IMR-90 (cell line): Measurements from ENCODE around the gene NARS2. TPM values are rescaled to one million over a fixed set of nuclear protein-coding genes. Genes with fewer than 3 reads are reported as not detected.

Experiments
- ATAC-seq: fragments of 200-7000 bp; cut with Tn5 transposase; 2 replicates; pipeline ENCODE4 v1.9.1; 2020; ENCODE audit warnings: low read depth, mild to moderate bottlenecking, moderate library complexity
- BruUV-seq: library from RNA; stranded (reverse); fragments of 400-500 nt; replicated peaks from 2 replicates; lab custom pipeline; 2021; lab: Mats Ljungman, UMichigan
- CTCF ChIA-PET: fragments of 300-600 bp; formaldehyde crosslinking; extraction: SDS; loops from one replicate; lab custom pipeline; 2021; ENCODE audit warnings: antibody characterized with exemption; lab: Yijun Ruan, JAX
- POLR2A ChIA-PET: fragments of 300-600 bp; sonication (Branson Sonifier 250); formaldehyde crosslinking; loops from one replicate; lab custom pipeline; 2022; ENCODE audit warnings: antibody characterized with exemption; ENCODE audit not compliant: unreplicated experiment; lab: Charles Lee
- DNase-seq: peaks from one replicate; pipeline ENCODE4 v3.0.0; 2013
- H2AFZ ChIP-seq: replicated peaks from 2 replicates; pipeline ENCODE3; 2013; ENCODE audit warnings: low read length, mild to moderate bottlenecking; ENCODE audit not compliant: poor library complexity
- H2AK5ac ChIP-seq: 2 replicates; pipeline ENCODE4 v1.6.1; 2013; ENCODE audit warnings: low read depth, low read length, inconsistent platforms
- H2AK9ac ChIP-seq: replicated peaks from 2 replicates; pipeline ENCODE3; 2013; ENCODE audit warnings: mild to moderate bottlenecking, low read depth, low read length, moderate library complexity; ENCODE audit not compliant: poor library complexity
- H2BK120ac ChIP-seq: 2 replicates; pipeline ENCODE4 v1.6.1; 2013; ENCODE audit warnings: low read depth, low read length, inconsistent platforms
- H2BK15ac ChIP-seq: 3 replicates; pipeline ENCODE4 v1.6.1; 2013; ENCODE audit warnings: low read depth, low read length, inconsistent platforms
- H2BK20ac ChIP-seq: 2 replicates; pipeline ENCODE4 v1.6.1; 2013; ENCODE audit warnings: low read depth, mild to moderate bottlenecking, inconsistent platforms, low read length, moderate library complexity
- H2BK5ac ChIP-seq: 2 replicates; pipeline ENCODE4 v1.6.1; 2013; ENCODE audit warnings: mild to moderate bottlenecking, low read depth, low read length, inconsistent platforms; ENCODE audit not compliant: poor library complexity, severe bottlenecking
- H3K14ac ChIP-seq: replicated peaks from 2 replicates; pipeline ENCODE4 v1.6.1; 2013; ENCODE audit warnings: low read depth, low read length, inconsistent platforms
- H3K18ac ChIP-seq: 2 replicates; pipeline ENCODE4 v1.6.1; 2013; ENCODE audit warnings: low read depth, low read length, control low read depth
- H3K23ac ChIP-seq: 2 replicates; pipeline ENCODE4 v1.6.1; 2013; ENCODE audit warnings: low read depth, low read length, inconsistent platforms
- H3K27ac ChIP-seq: 2 replicates; pipeline ENCODE4 v1.5.1; 2013; ENCODE audit warnings: mild to moderate bottlenecking, control low read depth, low read length; ENCODE audit not compliant: insufficient read depth
- H3K27me3 ChIP-seq: 2 replicates; pipeline ENCODE4 v1.6.1; 2013; ENCODE audit warnings: low read length; ENCODE audit not compliant: control insufficient read depth, insufficient read depth
- H3K36me3 ChIP-seq: 2 replicates; pipeline ENCODE4 v1.6.1; 2013; ENCODE audit warnings: low read length, mixed read lengths; ENCODE audit not compliant: control insufficient read depth, insufficient read depth
- H3K4ac ChIP-seq: 2 replicates; pipeline ENCODE4 v1.6.1; 2013; ENCODE audit warnings: low read depth, low read length, inconsistent platforms
- H3K4me1 ChIP-seq: 2 replicates; pipeline ENCODE4 v1.6.1; 2013; ENCODE audit warnings: low read length, mixed read lengths; ENCODE audit not compliant: control insufficient read depth, insufficient read depth
- H3K4me2 ChIP-seq: 2 replicates; pipeline ENCODE4 v1.6.1; 2013; ENCODE audit warnings: low read depth, mild to moderate bottlenecking, control low read depth, low read length, moderate library complexity
- H3K4me3 ChIP-seq: 2 replicates; pipeline ENCODE4 v1.5.1; 2013; ENCODE audit warnings: low read depth, mild to moderate bottlenecking, control low read depth, low read length, moderate library complexity; ENCODE audit not compliant: insufficient read depth
- H3K56ac ChIP-seq: 2 replicates; pipeline ENCODE4 v1.6.1; 2013; ENCODE audit warnings: low read length, inconsistent platforms; ENCODE audit not compliant: insufficient read depth; ENCODE audit errors: extremely low read depth
- H3K79me1 ChIP-seq, 2 experiments: 2 replicates each; pipeline ENCODE4 v1.6.1; 2013; ENCODE audit warnings: low read length in 2 of 2, inconsistent platforms in 1 of 2, low read depth in 1 of 2
- H3K9ac ChIP-seq: 2 replicates; pipeline ENCODE4 v1.6.1; 2013; ENCODE audit warnings: low read depth, low read length, control low read depth
- H3K9me1 ChIP-seq: 2 replicates; pipeline ENCODE4 v1.6.1; 2013; ENCODE audit warnings: low read length, inconsistent platforms; ENCODE audit not compliant: insufficient read depth
- H3K9me3 ChIP-seq: 2 replicates; pipeline ENCODE4 v1.6.1; 2013; ENCODE audit warnings: low read length; ENCODE audit not compliant: control insufficient read depth, insufficient read depth
- H4K20me1 ChIP-seq: 2 replicates; pipeline ENCODE4 v1.6.1; 2013; ENCODE audit warnings: low read length, inconsistent platforms; ENCODE audit not compliant: insufficient read depth
- H4K5ac ChIP-seq: 2 replicates; pipeline ENCODE4 v1.6.1; 2013; ENCODE audit warnings: mild to moderate bottlenecking, low read depth, low read length, control low read depth
- H4K8ac ChIP-seq, 2 experiments: 2 replicates each; pipeline ENCODE4 v1.6.1; 2013; ENCODE audit warnings: low read depth in 2 of 2, low read length in 2 of 2, control low read depth in 1 of 2, inconsistent platforms in 1 of 2
- H4K91ac ChIP-seq: 2 replicates; pipeline ENCODE4 v1.6.1; 2013; ENCODE audit warnings: low read depth, low read length, inconsistent platforms; ENCODE audit not compliant: insufficient read depth
- BHLHE40 ChIP-seq: fragments of 150-350 bp; IDR thresholded peaks from 2 replicates; pipeline ENCODE4 v1.6.1; 2016; ENCODE audit warnings: mild to moderate bottlenecking, low read depth, low read length
- CHD1 ChIP-seq: IDR thresholded peaks from 2 replicates; pipeline ENCODE4 v1.6.1; 2012; ENCODE audit warnings: low read depth, low read length, improper control_type of control experiment
- FOS ChIP-seq: fragments of 150-350 bp; IDR thresholded peaks from 2 replicates; pipeline ENCODE4 v1.6.1; 2016; ENCODE audit warnings: low read depth, low read length
- MAFK ChIP-seq: IDR thresholded peaks from 2 replicates; pipeline ENCODE4 v1.6.1; 2012; ENCODE audit warnings: low read depth, low read length, improper control_type of control experiment
- MAZ ChIP-seq: IDR thresholded peaks from 2 replicates; pipeline ENCODE4 v1.6.1; 2012; ENCODE audit warnings: low read depth, mild to moderate bottlenecking, low read length, improper control_type of control experiment, moderate library complexity, borderline replicate concordance
- MXI1 ChIP-seq: IDR thresholded peaks from 2 replicates; pipeline ENCODE4 v1.6.1; 2012; ENCODE audit warnings: low read depth, mild to moderate bottlenecking, low read length, moderate library complexity, borderline replicate concordance
- NFE2L2 ChIP-seq: fragments of 150-350 bp; IDR thresholded peaks from 2 replicates; pipeline ENCODE4 v1.6.1; 2016; ENCODE audit warnings: low read depth, mild to moderate bottlenecking, low read length
- POLR2A ChIP-seq: IDR thresholded peaks from 2 replicates; pipeline ENCODE4 v1.6.1; 2012; ENCODE audit warnings: mild to moderate bottlenecking, low read depth, low read length
- RAD21 ChIP-seq: IDR thresholded peaks from 2 replicates; pipeline ENCODE4 v1.6.1; 2012; ENCODE audit warnings: low read length, improper control_type of control experiment
- RFX5 ChIP-seq: IDR thresholded peaks from 2 replicates; pipeline ENCODE4 v1.8.0; 2012; ENCODE audit warnings: low read depth, mild to moderate bottlenecking, low read length, moderate library complexity
- SMC3 ChIP-seq: fragments of 150-350 bp; IDR thresholded peaks from 2 replicates; pipeline ENCODE4 v1.6.1; 2016; ENCODE audit warnings: low read depth, mild to moderate bottlenecking, antibody characterized with exemption, low read length, moderate library complexity
- WGBS, 2 experiments: methylation state at CpG; one replicate each; pipeline versions ENCODE4 v1.1.5 to v1.1.7; 2013; ENCODE audit warnings: missing lambda C conversion rate in 2 of 2; ENCODE audit not compliant: insufficient read length in 1 of 2; ENCODE audit errors: extremely low coverage in 2 of 2; 5-methylcytosine and 5-hydroxymethylcytosine counted together
- dilution Hi-C: fragments of 300-500 bp; cut with HindIII; formaldehyde crosslinking; loops from one replicate; pipeline ENCODE4 v1.14.3; 2018; ENCODE audit warnings: low sequenced_read_pairs; ENCODE audit not compliant: unreplicated experiment
- in situ Hi-C: fragments of 300-500 bp; cut with MboI; formaldehyde crosslinking; loops from 3 replicates; pipeline ENCODE4 v1.14.3; 2019; ENCODE audit warnings: low sequenced_read_pairs, inconsistent platforms, mixed read lengths
- intact Hi-C: fragments of 100-400 bp; cut with micrococcal nuclease; formaldehyde crosslinking; loops from 2 replicates; pipeline ENCODE4 v1.10.0; 2022
- polyA plus RNA-seq, 3 experiments: library from polyadenylated mRNA; depleted of rRNA; stranded (reverse); fragments of >200 nt; gene quantifications; 2 replicates each; pipeline ENCODE4 v1.2.3, GENCODE V29; 2012; ENCODE audit warnings: low replicate concordance in 1 of 3
- total RNA-seq: library from RNA; depleted of rRNA; stranded (reverse); fragments of >200 nt; gene quantifications from 2 replicates; pipeline ENCODE4 v1.2.3, GENCODE V29; 2012
- TF ChIP-seq, protein P1 (sequence below): fragments of 150-350 bp; IDR thresholded peaks from 2 replicates; pipeline ENCODE4 v1.6.1; 2017; ENCODE audit warnings: mild to moderate bottlenecking, antibody characterized with exemption, low read length, low read depth
- TF ChIP-seq, protein P2 (sequence below): fragments of 150-350 bp; IDR thresholded peaks from 2 replicates; pipeline ENCODE4 v1.6.1; 2016; ENCODE audit warnings: low read depth, mild to moderate bottlenecking, low read length, moderate library complexity, borderline replicate concordance
- TF ChIP-seq, protein P3 (sequence below): conservative IDR thresholded peaks from 2 replicates; pipeline ENCODE4 v1.5.1; 2012; ENCODE audit warnings: mild to moderate bottlenecking, low read depth, low read length, improper control_type of control experiment

NARS2 gene
- total and polyA plus RNA-seq, 2 of the 4 experiments (the other 2 are of a cell fraction) = 8.0 to 15.8 TPM

DNA sequence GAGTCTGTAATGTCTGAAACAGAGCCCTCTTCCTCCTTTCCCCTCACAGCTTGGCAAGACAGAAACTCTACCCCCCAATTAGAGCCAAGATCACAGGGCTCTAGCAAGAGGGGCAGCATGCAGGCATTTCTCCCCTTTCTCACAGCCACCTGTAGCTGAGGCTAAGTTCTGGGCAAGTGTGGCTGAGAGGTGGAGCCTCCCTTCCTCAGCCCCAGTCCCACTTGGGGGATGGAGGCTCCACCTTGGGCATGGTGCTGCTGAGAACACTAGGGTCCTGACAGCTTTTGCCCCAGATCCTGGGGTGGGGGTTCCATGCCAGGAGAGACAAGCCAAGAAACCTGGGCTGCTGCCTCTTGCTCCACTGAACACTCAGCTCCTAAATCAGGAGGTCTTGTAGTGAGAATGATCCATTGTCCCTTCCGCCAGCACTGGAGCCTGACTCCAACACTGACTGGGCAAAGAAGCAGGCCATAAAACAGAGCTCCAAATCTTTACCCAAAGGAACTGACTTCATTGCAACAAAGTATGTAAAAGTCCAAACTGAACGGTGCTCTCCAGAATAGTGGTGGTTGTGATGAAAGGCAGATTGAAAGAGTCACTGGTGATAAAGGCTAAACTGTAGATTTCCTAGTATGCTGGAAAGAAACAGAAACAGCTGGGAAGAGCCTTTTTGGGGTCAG is 25.6 kb downstream of the NARS2 start:
- H2AK5ac ChIP-seq = no peak overlapping the region
- H3K56ac ChIP-seq = no peak overlapping the region
- ChIA-PET POLR2A (no interaction called here), CTCF (no interaction called here)
- H3K27me3 ChIP-seq = no peaks in the 10 kb centered on the region
- no peak overlapping the region for H4K5ac ChIP-seq
- peaks cover 10% of the 10 kb centered on the region in 2 experiments; a peak in 3 of 4 replicates for H3K79me1 ChIP-seq
- no peak overlapping the region for H3K4me2 ChIP-seq
- no peak overlapping the region for H2BK120ac ChIP-seq
- H4K91ac ChIP-seq = no peak overlapping the region
- no peaks in the 10 kb centered on the region; the same call in 1 of the 2 replicates for H3K9me1 ChIP-seq
- no peak overlapping the region for H3K27ac ChIP-seq
- H3K9ac ChIP-seq = no peak overlapping the region
- no peak overlapping the region for H2AFZ ChIP-seq
- H3K9me3 ChIP-seq = no peaks in the 10 kb centered on the region
- no peak overlapping the region for H3K23ac ChIP-seq
- DNase-seq = no peak
- no peak overlapping the region for H3K4me3 ChIP-seq
- H2BK15ac ChIP-seq = no peak overlapping the region
- ATAC-seq = no peak
- H4K8ac ChIP-seq = no peak overlapping the region
- H3K4me1 ChIP-seq = peaks cover 5% of the 10 kb centered on the region; the same call in 1 of the 2 replicates
- TF ChIP-seq BHLHE40 (no peak), RFX5 (no peak), NFE2L2 (no peak), RAD21 (no peak), POLR2A (no peak), CHD1 (no peak), MXI1 (no peak), SMC3 (no peak), MAZ (no peak), MAFK (no peak), FOS (no peak)
- TF ChIP-seq, protein P1, sequence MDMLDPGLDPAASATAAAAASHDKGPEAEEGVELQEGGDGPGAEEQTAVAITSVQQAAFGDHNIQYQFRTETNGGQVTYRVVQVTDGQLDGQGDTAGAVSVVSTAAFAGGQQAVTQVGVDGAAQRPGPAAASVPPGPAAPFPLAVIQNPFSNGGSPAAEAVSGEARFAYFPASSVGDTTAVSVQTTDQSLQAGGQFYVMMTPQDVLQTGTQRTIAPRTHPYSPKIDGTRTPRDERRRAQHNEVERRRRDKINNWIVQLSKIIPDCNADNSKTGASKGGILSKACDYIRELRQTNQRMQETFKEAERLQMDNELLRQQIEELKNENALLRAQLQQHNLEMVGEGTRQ = no peak
- TF ChIP-seq, protein P2, sequence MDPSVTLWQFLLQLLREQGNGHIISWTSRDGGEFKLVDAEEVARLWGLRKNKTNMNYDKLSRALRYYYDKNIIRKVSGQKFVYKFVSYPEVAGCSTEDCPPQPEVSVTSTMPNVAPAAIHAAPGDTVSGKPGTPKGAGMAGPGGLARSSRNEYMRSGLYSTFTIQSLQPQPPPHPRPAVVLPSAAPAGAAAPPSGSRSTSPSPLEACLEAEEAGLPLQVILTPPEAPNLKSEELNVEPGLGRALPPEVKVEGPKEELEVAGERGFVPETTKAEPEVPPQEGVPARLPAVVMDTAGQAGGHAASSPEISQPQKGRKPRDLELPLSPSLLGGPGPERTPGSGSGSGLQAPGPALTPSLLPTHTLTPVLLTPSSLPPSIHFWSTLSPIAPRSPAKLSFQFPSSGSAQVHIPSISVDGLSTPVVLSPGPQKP = no peak
- TF ChIP-seq, protein P3, sequence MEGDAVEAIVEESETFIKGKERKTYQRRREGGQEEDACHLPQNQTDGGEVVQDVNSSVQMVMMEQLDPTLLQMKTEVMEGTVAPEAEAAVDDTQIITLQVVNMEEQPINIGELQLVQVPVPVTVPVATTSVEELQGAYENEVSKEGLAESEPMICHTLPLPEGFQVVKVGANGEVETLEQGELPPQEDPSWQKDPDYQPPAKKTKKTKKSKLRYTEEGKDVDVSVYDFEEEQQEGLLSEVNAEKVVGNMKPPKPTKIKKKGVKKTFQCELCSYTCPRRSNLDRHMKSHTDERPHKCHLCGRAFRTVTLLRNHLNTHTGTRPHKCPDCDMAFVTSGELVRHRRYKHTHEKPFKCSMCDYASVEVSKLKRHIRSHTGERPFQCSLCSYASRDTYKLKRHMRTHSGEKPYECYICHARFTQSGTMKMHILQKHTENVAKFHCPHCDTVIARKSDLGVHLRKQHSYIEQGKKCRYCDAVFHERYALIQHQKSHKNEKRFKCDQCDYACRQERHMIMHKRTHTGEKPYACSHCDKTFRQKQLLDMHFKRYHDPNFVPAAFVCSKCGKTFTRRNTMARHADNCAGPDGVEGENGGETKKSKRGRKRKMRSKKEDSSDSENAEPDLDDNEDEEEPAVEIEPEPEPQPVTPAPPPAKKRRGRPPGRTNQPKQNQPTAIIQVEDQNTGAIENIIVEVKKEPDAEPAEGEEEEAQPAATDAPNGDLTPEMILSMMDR = no peak
- H2BK5ac ChIP-seq = no peak overlapping the region
- H3K4ac ChIP-seq = no peak overlapping the region
- dilution Hi-C loops = no loop called here
- H4K20me1 ChIP-seq = no peaks in the 10 kb centered on the region
- no peak overlapping the region for H3K14ac ChIP-seq
- H3K18ac ChIP-seq = no peak overlapping the region
- H2BK20ac ChIP-seq = no peak overlapping the region
- H2AK9ac ChIP-seq = no peak overlapping the region
- in situ Hi-C loops = no loop called here
- intact Hi-C loops = no loop called here
- BruUV-seq = no TSS peak
- no CpG with 5 or more reads among the region's 2 CpGs for WGBS, 2 experiments
- H3K36me3 ChIP-seq = 0 out of 2 replicates have a peak, but pooled peaks cover 3% of the 10 kb centered on the region
